ENCODE measurements around the gene CNOT8.

- TF ChIP-seq ETV6 (IDR thresholded peaks at IDR 0.05; ENCODE audit: borderline replicate concordance in 1 of 2, low read depth in 2 of 2, low read length in 1 of 2) (no peak), ETV6 (CRISPR knock-in tag; IDR thresholded peaks at IDR 0.05; ENCODE audit: borderline replicate concordance) (no peak), ETS1 (conservative IDR thresholded peaks at IDR 0.05; ENCODE audit: control insufficient read depth, low read depth, low read length) (no peak), ARID4B (CRISPR knock-in tag; IDR thresholded peaks at IDR 0.05) (no peak), MLX (CRISPR knock-in tag; conservative IDR thresholded peaks at IDR 0.05) (no peak), ZBTB1 (CRISPR knock-in tag; IDR thresholded peaks at IDR 0.05; ENCODE audit: borderline replicate concordance, low read depth) (no peak), ZNF274 (IDR thresholded peaks at IDR 0.05; ENCODE audit: borderline replicate concordance, low read depth, low read length) (no peak), ZC3H8 (IDR thresholded peaks at IDR 0.05) (no peak), PML (IDR thresholded peaks at IDR 0.05; ENCODE audit: low read length) (no peak), SIN3A (IDR thresholded peaks at IDR 0.05; ENCODE audit: borderline replicate concordance in 2 of 2, control insufficient read depth in 1 of 2, low read depth in 2 of 2, low read length in 2 of 2) (no peak), GTF2E2 (tag; IDR thresholded peaks at IDR 0.05) (no peak), CTCF (IDR thresholded peaks at IDR 0.05 in 2 of 3, conservative IDR thresholded peaks at IDR 0.05 in 1 of 3; ENCODE audit: insufficient read depth in 2 of 3, low read depth in 1 of 3, low read length in 3 of 3) (no peak)
Observed at GRCh38 chr5:154834053-154834452, 24.4 kb upstream of the CNOT8 start.
